PC-9 (cell line): Measurements from ENCODE around the gene ADGRB3. TPM values are rescaled to one million over a fixed set of nuclear protein-coding genes. Genes with fewer than 3 reads are reported as not detected.
"Not testable (repeated sequence)": the region's sequence is repeated elsewhere in the genome, so short reads cannot be mapped to it uniquely, and the experiment has no call there.

Experiments used
- BruUV-seq: library from RNA; stranded (reverse); fragments of 400-500 nt; replicated peaks from 2 replicates; lab custom pipeline; 2021; lab: Mats Ljungman, UMichigan
- CTCF ChIA-PET: fragments of 300-600 bp; sonication (Branson Sonifier 250); formaldehyde crosslinking; loops from one replicate; lab custom pipeline; 2022; ENCODE audit warnings: antibody characterized with exemption; lab: Charles Lee
- POLR2A ChIA-PET: fragments of 300-600 bp; sonication (Branson Sonifier 250); formaldehyde crosslinking; loops from one replicate; lab custom pipeline; 2022; ENCODE audit warnings: antibody characterized with exemption; ENCODE audit not compliant: unreplicated experiment; lab: Charles Lee
- DNase-seq, 2 experiments: peaks; one replicate each; pipeline versions ENCODE4 v3.0.0 to v3.0.0-alpha.2; 2015 to 2022; ENCODE audit warnings: mixed read lengths in 1 of 2
- H2AFZ ChIP-seq: fragments of 200-600 bp; sonication (generic); 2 replicates; pipeline ENCODE4 v1.8.1; 2017; ENCODE audit warnings: antibody characterized with exemption
- H3F3A ChIP-seq: fragments of 200-600 bp; sonication (generic); 2 replicates; pipeline ENCODE4 v1.8.1; 2017; ENCODE audit warnings: antibody characterized with exemption, mild to moderate bottlenecking, low read depth; ENCODE audit not compliant: insufficient read depth
- H3K27ac ChIP-seq: fragments of 200-600 bp; sonication (generic); 2 replicates; pipeline ENCODE4 v1.6.1; 2016; ENCODE audit warnings: mixed run types
- H3K27me3 ChIP-seq: fragments of 200-600 bp; sonication (generic); 2 replicates; pipeline ENCODE4 v1.6.1; 2016; ENCODE audit warnings: low read depth, mixed run types; ENCODE audit not compliant: insufficient read depth
- H3K36me3 ChIP-seq: fragments of 200-600 bp; sonication (generic); 2 replicates; pipeline ENCODE4 v1.6.1; 2016; ENCODE audit warnings: low read depth, mixed run types
- H3K4me1 ChIP-seq: fragments of 200-600 bp; sonication (generic); replicated peaks from 2 replicates; pipeline ENCODE4 v1.6.1; 2016; ENCODE audit warnings: mixed run types; ENCODE audit not compliant: insufficient read depth
- H3K4me2 ChIP-seq: fragments of 200-600 bp; sonication (generic); 2 replicates; pipeline ENCODE4 v1.6.1; 2017; ENCODE audit warnings: mixed run types
- H3K4me3 ChIP-seq: fragments of 200-600 bp; sonication (generic); 2 replicates; pipeline ENCODE4 v1.6.1; 2016; ENCODE audit warnings: mixed run types
- H3K79me2 ChIP-seq: fragments of 200-600 bp; sonication (generic); 2 replicates; pipeline ENCODE4 v1.6.1; 2017; ENCODE audit warnings: low read depth, mixed run types
- H3K9me2 ChIP-seq: fragments of 200-600 bp; sonication (generic); 2 replicates; pipeline ENCODE4 v1.8.1; 2017; ENCODE audit warnings: mild to moderate bottlenecking; ENCODE audit not compliant: insufficient read depth
- H3K9me3 ChIP-seq: fragments of 200-600 bp; sonication (generic); 2 replicates; pipeline ENCODE4 v1.8.1; 2016; ENCODE audit warnings: low read depth; ENCODE audit not compliant: insufficient read depth
- H4K20me1 ChIP-seq: fragments of 200-600 bp; sonication (generic); 2 replicates; pipeline ENCODE4 v1.8.1; 2017; ENCODE audit not compliant: insufficient read depth
- EZH2 ChIP-seq: fragments of 200-600 bp; sonication (generic); IDR thresholded peaks from 2 replicates; pipeline ENCODE4 v1.8.0; 2017; ENCODE audit warnings: antibody characterized with exemption, low read depth
- intact Hi-C: fragments of 100-400 bp; cut with micrococcal nuclease; formaldehyde crosslinking; loops from one replicate; pipeline ENCODE4 v1.10.0; 2022; ENCODE audit not compliant: unreplicated experiment
- total RNA-seq: library from RNA; stranded (reverse); gene quantifications from 2 replicates; pipeline ENCODE4 v1.2.3, GENCODE V29; 2021
- TF ChIP-seq, protein P1 (sequence below): fragments of 200-600 bp; sonication (generic); conservative IDR thresholded peaks from 2 replicates; pipeline ENCODE4 v1.6.1; 2017; ENCODE audit warnings: mixed run types, antibody characterized with exemption, mild to moderate bottlenecking, moderate library complexity

The ADGRB3 gene
- total RNA-seq, 1 experiment from 2014 or later = not detected

DNA sequence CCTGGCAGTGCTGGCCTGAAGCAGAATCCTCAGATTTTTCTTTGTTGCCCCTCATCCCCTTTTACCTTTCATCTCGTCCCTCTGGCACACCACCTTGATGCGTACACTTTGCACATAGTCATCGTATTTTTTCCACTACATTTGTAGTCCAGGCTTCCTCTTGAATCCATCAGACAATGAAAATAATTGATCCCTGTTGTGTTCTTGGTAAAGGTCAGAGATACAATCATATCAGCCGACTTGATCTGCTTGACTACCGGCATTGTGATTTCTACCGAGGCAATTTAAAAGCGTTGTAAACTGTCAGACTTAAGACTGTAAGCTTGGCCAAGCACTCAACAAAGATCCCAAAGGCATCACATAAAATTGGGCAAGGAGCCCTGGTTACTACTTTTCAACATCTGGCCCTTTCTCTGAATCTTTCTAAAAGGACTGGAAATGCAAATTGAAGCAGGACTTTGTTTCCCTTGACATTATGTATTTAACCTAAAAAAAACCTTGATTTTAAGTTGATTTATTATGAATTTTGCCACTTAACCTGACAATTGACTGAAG lies 649.2 kb downstream of the ADGRB3 start:
- no TSS peak for BruUV-seq
- H3K4me2 ChIP-seq = no peak overlapping the region
- H3K36me3 ChIP-seq = no peaks in the 10 kb centered on the region
- H4K20me1 ChIP-seq = no peaks in the 10 kb centered on the region
- intact Hi-C loops = no loop called here
- CTCF ChIA-PET = no interaction called here
- H3K9me3 ChIP-seq = no peaks in the 10 kb centered on the region
- POLR2A ChIA-PET = no interaction called here
- no peaks in the 10 kb centered on the region for H3K9me2 ChIP-seq
- no peak overlapping the region for H3K4me3 ChIP-seq
- no peak for TF ChIP-seq EZH2
- TF ChIP-seq, protein P1, sequence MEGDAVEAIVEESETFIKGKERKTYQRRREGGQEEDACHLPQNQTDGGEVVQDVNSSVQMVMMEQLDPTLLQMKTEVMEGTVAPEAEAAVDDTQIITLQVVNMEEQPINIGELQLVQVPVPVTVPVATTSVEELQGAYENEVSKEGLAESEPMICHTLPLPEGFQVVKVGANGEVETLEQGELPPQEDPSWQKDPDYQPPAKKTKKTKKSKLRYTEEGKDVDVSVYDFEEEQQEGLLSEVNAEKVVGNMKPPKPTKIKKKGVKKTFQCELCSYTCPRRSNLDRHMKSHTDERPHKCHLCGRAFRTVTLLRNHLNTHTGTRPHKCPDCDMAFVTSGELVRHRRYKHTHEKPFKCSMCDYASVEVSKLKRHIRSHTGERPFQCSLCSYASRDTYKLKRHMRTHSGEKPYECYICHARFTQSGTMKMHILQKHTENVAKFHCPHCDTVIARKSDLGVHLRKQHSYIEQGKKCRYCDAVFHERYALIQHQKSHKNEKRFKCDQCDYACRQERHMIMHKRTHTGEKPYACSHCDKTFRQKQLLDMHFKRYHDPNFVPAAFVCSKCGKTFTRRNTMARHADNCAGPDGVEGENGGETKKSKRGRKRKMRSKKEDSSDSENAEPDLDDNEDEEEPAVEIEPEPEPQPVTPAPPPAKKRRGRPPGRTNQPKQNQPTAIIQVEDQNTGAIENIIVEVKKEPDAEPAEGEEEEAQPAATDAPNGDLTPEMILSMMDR = no peak
- DNase-seq = no peak
- no peaks in the 10 kb centered on the region for H3K79me2 ChIP-seq
- no peaks in the 10 kb centered on the region for H3K27me3 ChIP-seq
- H3F3A ChIP-seq = no peaks in the 10 kb centered on the region
- H3K4me1 ChIP-seq = no peaks in the 10 kb centered on the region
- H2AFZ ChIP-seq = 0 out of 2 replicates have a peak overlapping the region, but pooled peaks have one; percentile 11
- no peak overlapping the region for H3K27ac ChIP-seq

DNA sequence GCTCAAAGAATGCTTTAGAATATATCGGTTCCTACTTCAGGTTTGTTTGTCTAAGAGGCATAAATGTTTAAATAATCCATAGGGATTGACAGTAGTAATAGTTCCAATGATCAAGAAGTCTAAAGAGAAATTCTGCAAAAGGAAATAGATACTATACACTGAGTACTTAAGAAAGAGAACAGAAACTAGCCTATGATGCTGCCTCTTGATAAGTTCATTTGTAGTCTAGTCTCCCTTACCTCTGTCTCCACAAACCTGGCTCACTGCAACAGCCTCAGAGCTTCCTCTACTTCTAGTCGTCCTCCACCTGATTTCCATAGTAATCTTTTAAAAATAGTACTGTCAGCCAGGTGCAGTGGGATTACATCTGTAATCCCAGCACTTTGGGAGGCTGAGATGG lies 650.0 kb downstream of the ADGRB3 start:
- Histone ChIP-seq H2AFZ (no peak overlapping the region), H3K9me3 (no peaks in the 10 kb centered on the region), H3F3A (no peaks in the 10 kb centered on the region), H3K79me2 (no peaks in the 10 kb centered on the region), H3K4me2 (no peak overlapping the region), H3K9me2 (no peaks in the 10 kb centered on the region), H3K4me3 (no peak overlapping the region), H3K27me3 (no peaks in the 10 kb centered on the region), H3K36me3 (no peaks in the 10 kb centered on the region), H3K4me1 (no peaks in the 10 kb centered on the region), H4K20me1 (no peaks in the 10 kb centered on the region), H3K27ac (no peak overlapping the region)
- POLR2A ChIA-PET = no interaction called here
- no TSS peak for BruUV-seq
- intact Hi-C loops = no loop called here
- CTCF ChIA-PET = no interaction called here
- DNase-seq = no peak
- TF ChIP-seq, protein P1 = no peak
- TF ChIP-seq EZH2 = no peak

DNA sequence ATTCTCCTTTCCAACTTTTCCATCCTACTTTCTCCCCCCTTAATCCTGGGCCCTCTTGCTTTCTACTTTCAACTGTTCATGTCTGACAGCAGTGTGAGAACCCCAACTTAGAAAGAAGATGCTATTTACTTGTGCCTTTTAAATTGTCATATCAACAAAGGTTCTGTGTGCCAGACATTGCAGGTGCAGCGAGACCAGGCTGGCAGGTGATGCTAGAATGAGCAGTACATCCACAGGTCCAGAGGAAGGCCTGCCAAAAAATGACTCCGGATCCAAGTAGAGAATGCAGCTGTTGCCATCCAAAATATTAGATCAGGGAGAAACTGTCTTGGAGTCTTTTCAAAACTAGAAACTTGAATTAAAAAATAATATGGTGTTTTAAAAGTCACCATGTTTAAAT lies 651.2 kb downstream of the ADGRB3 start:
- Histone ChIP-seq H3K4me2 (no peak overlapping the region), H3K79me2 (no peaks in the 10 kb centered on the region), H3K27me3 (no peaks in the 10 kb centered on the region), H3K9me3 (no peaks in the 10 kb centered on the region), H3K4me3 (no peak overlapping the region), H3K9me2 (no peaks in the 10 kb centered on the region), H3K36me3 (no peaks in the 10 kb centered on the region), H3K27ac (no peak overlapping the region), H4K20me1 (no peaks in the 10 kb centered on the region), H3K4me1 (no peaks in the 10 kb centered on the region), H2AFZ (no peak overlapping the region), H3F3A (no peaks in the 10 kb centered on the region)
- BruUV-seq = no TSS peak
- CTCF ChIA-PET = no interaction called here
- no peak for DNase-seq
- intact Hi-C loops = no loop called here
- TF ChIP-seq, protein P1 = no peak
- TF ChIP-seq EZH2 = no peak
- POLR2A ChIA-PET = no interaction called here

DNA sequence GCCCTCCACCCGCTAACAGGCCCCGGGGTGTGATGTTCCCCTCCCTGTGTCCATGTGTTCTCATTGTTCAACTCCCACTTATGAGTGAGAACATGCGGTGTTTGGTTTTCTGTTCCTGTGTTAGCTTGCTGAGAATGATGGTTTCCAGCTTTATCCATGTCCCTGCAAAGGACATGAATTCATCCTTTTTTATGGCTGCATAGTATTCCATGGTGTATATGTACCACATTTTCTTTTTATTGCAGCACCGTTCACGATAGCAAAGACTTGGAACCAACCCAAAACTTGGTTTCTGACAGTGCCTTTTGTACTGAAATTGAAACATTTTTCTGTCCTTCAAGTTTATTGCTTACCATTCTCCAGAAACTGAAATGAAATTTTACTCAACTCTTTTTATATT lies 653.1 kb downstream of the ADGRB3 start:
- H3K27me3 ChIP-seq, H3K9me3 ChIP-seq, H2AFZ ChIP-seq, H3F3A ChIP-seq, H3K27ac ChIP-seq, H4K20me1 ChIP-seq, H3K79me2 ChIP-seq, POLR2A ChIA-PET, H3K4me1 ChIP-seq, BruUV-seq, H3K36me3 ChIP-seq, intact Hi-C loops, H3K4me3 ChIP-seq, H3K4me2 ChIP-seq, H3K9me2 ChIP-seq, DNase-seq, CTCF ChIA-PET: not testable (repeated sequence)
